ENCODE data around the gene TEPSIN. TPM values are rescaled to one million over a fixed set of nuclear protein-coding genes. Genes with fewer than 3 reads are reported as not detected.

TEPSIN gene
- polyA plus RNA-seq, 3 donors, result 23.2 to 30.7 (median 24.2) TPM

DNA sequence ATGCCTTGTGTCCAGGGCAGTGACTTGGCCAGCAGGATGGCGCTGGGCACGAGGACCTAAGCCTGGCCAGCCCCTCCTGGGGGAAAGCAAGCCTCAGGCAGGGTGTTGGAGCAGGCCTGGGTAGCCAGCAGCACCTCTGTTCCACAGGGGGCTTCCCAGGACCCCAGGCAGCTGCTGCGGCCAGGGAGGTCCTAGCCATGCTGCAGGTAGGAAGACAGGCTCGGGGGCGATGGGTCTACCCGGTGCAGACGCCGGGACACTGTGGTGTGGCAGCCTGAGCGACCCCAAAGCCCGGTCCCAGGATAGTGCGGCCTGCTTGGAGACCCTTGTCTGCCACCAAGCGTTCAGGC is 50.4 kb downstream of the TEPSIN start:
- no peak for DNase-seq

DNA sequence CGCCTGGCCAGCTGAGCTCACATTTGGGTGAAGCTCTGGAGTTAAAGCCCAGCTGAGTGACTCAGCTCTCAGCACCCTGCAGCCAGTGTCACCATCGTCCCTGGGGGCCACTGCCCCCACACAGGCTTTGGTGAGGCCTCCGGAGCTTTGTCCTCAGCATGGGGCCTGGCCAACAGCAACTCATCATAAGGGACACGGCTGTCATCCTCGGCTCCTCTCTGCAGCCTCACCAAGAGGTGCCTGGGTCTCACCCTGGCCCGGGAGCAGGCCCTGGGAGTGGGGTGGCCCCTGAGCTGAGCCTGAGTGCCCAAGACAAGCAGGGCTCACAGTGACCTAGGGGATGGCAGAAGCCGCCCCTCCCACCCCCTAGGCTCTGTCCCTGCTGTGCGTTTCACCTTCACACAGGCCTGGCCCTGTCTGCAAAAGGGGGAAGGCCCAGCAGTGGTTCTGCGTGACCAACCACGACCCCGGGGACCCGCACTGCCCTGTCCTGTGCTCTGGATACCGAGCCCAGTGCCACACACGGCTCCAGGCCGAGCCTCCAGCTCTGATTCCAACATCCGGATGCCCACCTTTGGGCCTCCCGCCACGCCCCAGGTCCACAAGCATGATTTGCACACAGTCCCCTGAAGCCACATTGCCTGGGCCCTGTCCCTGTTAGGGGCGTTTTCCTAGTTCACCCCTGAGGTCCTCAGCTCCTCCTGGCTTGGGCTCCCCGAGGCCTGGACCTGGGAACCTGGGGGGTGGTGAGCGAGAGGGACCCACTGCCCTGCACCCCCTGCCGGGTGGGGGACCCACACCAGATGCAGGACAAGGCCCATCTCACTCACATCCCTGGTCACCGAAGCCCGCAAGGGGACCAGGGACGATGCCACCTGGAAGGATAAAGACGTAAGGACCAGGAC is 51.0 kb downstream of the TEPSIN start:
- no peak for DNase-seq

DNA sequence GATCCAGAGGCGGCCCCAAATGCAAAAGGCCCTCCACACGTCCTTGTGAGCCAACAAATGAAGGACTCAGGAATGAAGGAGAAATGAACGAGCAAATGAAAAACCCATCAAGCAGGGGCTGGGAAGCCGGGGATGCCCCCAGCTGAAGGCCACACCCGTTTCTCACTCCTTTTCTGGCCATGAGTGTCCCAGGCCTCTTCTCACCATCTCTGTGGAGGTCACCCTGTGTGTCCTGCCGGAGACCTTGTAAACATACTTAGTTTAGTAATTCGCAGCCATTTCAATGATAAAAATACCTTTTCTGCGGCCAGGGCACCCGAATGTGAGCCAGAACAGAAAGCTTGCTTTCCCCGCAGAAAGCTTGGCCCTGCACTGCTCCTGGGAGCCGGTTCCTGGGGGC is 51.7 kb downstream of the TEPSIN start:
- no peak for DNase-seq

DNA sequence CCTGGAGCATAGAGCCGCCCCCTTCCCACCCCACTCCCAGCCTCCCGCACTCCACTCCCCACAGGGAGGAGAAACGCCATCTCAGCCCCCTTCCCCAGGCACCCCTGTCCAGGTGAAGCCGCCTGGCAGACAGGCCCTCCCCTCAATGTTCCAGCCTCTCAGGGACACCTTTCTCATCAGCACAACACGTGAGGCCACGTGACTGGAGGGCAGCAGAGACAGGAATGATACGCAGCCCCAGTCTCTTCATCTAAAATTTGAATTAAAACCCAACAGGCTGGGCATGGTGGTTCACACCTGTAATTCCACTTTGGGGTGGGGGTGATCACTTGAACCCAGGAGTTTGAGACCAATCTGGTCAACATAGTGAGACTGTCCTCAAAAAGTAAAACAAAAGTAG is 52.7 kb downstream of the TEPSIN start:
- DNase-seq, result no peak

DNA sequence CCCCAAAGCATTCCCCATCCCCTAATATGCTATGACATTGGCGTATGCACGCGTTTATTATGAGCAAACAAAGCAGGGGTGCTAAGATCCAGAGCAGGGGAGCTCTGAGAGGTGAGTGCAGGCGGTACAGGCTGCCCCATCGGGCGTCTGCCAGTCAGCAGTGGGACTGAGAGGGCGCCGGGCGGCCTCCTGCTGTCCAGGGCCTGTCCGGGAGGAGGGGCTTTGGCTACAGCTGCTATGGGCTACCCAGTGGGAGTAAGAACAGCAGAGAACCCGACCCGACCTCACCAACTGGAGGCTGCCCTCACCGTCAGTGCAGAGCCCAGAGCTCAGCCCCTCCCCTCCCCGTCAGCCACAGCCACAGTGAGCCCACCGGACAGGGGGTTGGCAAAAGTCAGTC is 54.3 kb downstream of the TEPSIN start:
- no peak for DNase-seq

DNA sequence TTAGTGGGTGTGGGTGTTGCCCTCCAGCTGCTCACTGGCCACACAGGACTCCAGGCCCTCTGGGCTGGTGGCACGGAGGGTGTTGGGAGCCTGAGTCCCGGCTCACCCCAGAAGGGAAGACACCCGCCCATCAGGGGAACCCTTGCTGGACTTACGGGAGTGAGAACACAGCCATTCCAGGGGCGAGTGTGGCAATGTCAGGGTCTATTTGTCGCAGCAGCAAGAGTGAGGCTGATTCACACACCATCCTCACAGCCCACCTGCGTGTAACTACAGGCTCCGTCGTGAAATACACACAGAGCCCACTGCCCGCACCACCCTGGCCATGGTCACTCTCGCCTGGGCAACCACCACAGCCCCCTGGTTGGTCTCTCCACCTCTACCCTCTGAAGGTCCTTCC is 55.0 kb downstream of the TEPSIN start:
- DNase-seq, result no peak

DNA sequence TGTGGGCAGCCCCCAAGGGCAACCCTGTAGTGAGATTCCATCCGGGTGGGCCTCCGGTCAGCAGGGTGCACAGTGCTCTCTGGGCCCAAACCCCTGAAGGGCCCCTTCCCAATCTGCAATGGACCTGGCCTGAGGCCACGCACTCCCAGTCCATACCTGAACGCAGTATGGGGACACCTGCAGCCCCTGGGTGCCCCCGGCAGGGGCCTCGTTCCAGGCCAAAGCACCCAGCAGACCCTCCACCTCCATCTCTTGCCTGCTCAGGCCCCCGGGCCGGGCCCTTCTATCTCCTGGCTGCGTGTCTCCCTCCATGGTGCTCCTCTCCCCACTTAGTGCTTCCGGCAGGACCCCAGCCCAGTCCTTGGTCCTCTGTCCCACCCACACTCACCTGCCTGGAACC is 55.5 kb downstream of the TEPSIN start:
- DNase-seq, result no peak

DNA sequence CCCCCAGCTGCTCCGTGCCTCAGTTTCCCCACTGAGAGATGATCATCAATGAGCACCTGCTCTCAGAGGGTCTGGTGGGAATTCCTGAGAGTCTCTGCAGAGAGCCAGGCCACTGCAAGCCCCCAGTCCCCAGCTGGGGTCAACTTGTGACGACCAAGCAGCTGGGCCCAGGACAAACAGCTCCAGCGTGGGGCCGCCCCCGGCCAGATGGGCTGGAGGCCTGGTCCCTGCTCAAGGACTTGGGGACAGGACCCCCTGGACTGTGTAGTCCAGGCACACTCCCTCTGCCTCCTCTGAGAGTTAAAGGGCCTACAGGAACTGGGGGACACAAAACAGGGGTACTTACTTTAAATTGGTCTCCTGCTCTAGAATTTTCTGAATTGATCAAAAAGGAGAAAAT is 56.3 kb downstream of the TEPSIN start:
- no peak for DNase-seq

DNA sequence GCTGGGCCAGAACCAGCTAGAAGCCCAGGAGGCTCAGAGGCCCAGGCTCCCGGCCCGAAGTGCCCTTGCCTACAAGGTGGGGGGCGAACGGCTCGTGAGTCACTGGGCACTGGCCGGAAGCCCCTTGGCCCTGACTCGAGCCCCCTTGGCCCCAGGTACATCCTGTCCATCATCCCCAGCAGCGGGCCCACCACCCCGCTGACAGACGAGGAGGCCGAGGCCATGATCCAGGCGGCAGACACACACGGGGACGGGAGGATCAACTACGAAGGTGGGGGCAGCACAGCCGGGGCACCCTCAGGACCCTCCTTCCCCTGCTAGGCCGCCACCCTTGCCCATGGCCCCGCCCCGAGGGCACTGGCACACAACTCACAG is 57.1 kb downstream of the TEPSIN start:
- no peak for DNase-seq

DNA sequence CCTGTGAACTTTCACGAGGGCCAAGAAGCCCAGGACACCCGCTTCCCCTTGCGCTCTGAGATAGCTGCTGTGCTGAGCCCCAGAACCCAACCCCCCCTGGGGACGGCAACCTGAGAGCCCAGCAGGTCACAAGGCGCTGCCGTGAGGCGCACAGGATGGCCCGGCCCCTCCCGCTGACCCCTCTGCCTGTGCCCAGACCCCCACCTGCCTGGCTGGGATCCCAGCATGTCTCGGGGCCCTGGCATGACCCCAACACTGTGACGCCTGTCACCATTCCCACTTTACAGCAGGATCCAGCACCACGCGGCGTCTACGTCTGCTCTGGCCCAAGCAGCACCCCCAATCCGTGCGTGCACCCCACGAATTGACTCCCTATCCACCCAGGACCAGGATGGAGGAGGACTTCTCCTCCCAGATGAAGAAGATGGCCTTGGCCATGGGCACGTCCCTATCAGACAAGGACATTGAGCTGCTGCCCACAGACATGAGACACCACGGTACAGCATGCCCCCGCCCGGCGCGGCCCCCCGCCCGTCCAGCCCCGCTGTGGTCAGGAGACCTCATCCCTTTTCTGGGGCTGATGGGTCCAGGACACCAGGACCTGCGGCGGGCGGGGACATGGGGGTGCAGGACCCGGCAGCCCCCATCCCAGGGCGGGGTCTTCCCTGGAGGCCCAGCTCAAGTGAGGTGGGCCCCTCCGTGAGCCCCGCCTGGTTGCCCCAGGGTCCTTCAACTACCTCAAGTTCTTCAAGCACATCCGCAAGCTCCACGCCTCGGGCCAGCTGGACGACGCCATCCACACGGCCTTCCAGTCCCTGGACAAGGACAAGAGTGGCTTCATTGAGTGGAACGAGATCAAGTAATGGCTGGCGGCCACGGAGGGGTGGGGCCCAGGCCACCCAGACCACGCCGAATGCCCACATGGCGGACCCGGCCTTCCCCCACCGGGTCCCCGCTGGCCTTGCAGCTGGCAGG is 57.7 kb downstream of the TEPSIN start:
- no peak for DNase-seq

DNA sequence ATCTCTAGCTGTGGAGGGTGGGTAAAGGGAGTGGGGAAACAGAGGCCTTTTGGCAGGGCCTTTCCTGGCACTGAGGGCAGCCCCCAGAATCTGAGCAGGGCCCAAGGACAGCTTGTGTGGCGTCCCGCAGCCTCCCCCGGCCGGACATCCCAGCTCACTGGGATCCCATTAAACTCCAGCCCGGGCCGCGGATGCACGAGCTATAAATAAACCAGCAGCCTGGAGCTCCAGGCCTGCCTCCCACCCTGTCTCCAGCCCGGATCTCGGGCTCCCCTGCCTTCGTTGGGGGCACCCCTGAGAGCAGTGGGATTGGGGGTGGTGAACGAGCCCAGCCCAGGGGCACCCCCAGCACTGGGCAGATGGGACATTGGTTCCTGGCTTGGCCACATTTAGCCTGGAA is 59.0 kb downstream of the TEPSIN start:
- DNase-seq, result no peak

DNA sequence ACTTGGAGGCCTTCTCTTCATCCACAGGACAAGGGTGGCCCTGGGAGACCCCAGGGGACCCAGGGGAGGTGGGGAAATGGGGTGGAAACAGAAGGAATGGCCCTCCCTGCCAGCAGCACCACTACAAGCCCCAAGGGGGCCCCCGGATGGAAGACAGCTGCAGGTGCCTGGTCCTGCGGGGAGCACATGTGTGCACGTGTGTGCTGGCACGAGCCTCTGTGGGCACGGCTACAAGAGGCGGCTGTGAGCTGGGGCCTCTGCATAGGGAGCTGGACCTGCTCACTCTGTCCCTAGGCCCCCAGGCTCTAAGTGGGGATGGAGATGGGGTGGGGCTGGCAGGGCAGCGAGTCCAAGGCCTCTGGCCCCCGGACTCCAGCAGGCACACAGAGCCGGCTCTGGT is 59.6 kb downstream of the TEPSIN start:
- no peak for DNase-seq

Other genes starting within 250 kb of the TEPSIN start
- 10 to 100 TPM; 24.8 to 30.7 (median 26.4) TPM for gene CHMP6, start 247.2 kb downstream of the TEPSIN start, polyA plus RNA-seq (ENCODE audit: insufficient read length in 3 of 3)
- gene BAIAP2, start 203.9 kb downstream of the TEPSIN start, polyA plus RNA-seq (ENCODE audit: insufficient read length in 3 of 3), result 10 to 100 TPM; 42.8 to 49.4 (median 43.0) TPM
- under 1 TPM; 0.09 to 0.90 (median 0.33) TPM for gene PVALEF, start 73.5 kb downstream of the TEPSIN start, polyA plus RNA-seq (ENCODE audit: insufficient read length in 3 of 3)
- gene AATK, start 72.8 kb downstream of the TEPSIN start, polyA plus RNA-seq (ENCODE audit: insufficient read length in 3 of 3), result 1 to 10 TPM; 5.2 to 6.0 (median 5.8) TPM
- gene CEP131, start 16.1 kb downstream of the TEPSIN start, polyA plus RNA-seq (ENCODE audit: insufficient read length in 3 of 3), result 10 to 100 TPM; 23.4 to 27.2 (median 25.3) TPM
- 10 to 100 TPM; 44.6 to 57.4 (median 49.2) TPM for gene NDUFAF8, start 263 bp upstream of the TEPSIN start, polyA plus RNA-seq (ENCODE audit: insufficient read length in 3 of 3)
- gene SLC38A10, start 56.3 kb upstream of the TEPSIN start, polyA plus RNA-seq (ENCODE audit: insufficient read length in 3 of 3), result 10 to 100 TPM; 66.8 to 82.5 (median 71.3) TPM
- gene BAHCC1, start 156.4 kb upstream of the TEPSIN start, polyA plus RNA-seq (ENCODE audit: insufficient read length in 3 of 3), result 10 to 100 TPM; 21.2 to 33.0 (median 24.5) TPM

Data from renal pelvis (tissue), 4 donors.